DMS114 treated with DMSO at 0.1 percent for 48 hours (cell line): Measurements from ENCODE around the gene GPR183.

ENCODE experiments used
- DNase-seq: peaks from one replicate; lab custom pipeline; 2025; ENCODE audit not compliant: unreplicated experiment; lab: John Stamatoyannopoulos, UW

GPR183 gene, protein sequence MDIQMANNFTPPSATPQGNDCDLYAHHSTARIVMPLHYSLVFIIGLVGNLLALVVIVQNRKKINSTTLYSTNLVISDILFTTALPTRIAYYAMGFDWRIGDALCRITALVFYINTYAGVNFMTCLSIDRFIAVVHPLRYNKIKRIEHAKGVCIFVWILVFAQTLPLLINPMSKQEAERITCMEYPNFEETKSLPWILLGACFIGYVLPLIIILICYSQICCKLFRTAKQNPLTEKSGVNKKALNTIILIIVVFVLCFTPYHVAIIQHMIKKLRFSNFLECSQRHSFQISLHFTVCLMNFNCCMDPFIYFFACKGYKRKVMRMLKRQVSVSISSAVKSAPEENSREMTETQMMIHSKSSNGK

DNA sequence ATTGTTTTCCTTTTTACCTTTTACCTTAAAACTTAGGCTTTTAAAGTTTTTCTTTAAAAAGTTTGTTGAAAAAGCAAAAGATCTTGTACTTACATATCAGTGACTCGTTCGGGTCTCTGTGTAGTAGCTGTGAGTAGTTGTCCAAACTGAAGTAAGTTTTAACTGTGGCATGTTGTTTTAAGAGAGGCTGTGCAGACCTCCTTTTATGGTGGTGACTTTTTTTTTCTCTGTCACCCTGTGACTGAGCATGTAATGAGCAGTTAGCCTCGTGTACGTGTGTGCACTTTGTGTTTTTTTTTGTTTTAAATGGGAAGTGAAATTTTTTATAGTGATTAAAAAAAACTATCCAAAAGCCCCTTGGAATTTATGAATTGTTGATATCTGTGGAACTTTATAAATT, at the start of gene GPR183:
GPR183 (minus strand) TSS at position 153 of the 400 bp plus-strand sequence. CDS start 11,254 bp downstream, outside the sequence.
- DNase-seq = no peak

GRCh38 chr13:99356262-99357091, 49.3 kb upstream of the GPR183 start:
- DNase-seq = no peak

DNA sequence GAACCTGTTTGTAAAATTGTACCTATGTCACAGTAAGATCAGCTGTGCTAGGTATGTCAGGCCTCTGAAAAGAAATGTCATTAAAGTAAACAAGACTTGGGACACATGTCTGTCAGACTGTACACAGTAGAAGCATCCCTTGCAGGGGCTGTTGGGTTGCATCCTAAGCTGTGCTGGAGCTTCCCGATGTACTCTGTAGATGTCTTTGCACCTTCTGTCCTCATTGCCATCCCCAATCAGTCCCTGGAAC, 48.7 kb upstream of the GPR183 start:
- no peak for DNase-seq

- no peak for DNase-seq
Observed at GRCh38 chr13:99355267-99356011, 48.2 kb upstream of the GPR183 start.

GRCh38 chr13:99354371-99354951, 47.3 kb upstream of the GPR183 start:
- no peak for DNase-seq

- no peak for DNase-seq
Observed at GRCh38 chr13:99353836-99354235, 46.6 kb upstream of the GPR183 start.

- no peak for DNase-seq
Observed at GRCh38 chr13:99353246-99353600, 46.0 kb upstream of the GPR183 start.

- no peak for DNase-seq
Observed at GRCh38 chr13:99352351-99353245, 45.4 kb upstream of the GPR183 start.

DNA sequence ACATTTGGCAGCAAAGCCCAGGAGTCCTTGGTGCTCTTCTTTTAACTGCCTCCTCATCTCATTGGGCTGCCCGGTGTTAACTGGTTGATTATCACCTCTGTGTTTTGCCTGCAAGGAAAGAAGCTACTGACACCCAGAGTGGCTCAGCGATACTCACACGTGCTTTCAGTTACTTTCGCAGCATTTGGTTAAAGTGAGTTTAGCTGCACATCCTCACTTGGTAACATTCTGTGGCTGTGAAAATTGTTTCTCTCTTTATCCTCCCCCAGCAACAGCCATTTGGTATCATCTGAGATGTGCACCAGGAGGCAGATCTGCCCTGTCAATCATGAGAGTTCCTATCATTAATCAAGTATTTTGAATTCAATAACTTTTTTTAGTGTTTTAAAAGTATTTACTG, 44.6 kb upstream of the GPR183 start:
- no peak for DNase-seq

- DNase-seq = no peak
Observed at GRCh38 chr13:99350191-99350590, 43.0 kb upstream of the GPR183 start.

GRCh38 chr13:99347911-99348451, 40.8 kb upstream of the GPR183 start:
- no peak for DNase-seq

GRCh38 chr13:99347335-99347878, 40.2 kb upstream of the GPR183 start:
- no peak for DNase-seq

DNA sequence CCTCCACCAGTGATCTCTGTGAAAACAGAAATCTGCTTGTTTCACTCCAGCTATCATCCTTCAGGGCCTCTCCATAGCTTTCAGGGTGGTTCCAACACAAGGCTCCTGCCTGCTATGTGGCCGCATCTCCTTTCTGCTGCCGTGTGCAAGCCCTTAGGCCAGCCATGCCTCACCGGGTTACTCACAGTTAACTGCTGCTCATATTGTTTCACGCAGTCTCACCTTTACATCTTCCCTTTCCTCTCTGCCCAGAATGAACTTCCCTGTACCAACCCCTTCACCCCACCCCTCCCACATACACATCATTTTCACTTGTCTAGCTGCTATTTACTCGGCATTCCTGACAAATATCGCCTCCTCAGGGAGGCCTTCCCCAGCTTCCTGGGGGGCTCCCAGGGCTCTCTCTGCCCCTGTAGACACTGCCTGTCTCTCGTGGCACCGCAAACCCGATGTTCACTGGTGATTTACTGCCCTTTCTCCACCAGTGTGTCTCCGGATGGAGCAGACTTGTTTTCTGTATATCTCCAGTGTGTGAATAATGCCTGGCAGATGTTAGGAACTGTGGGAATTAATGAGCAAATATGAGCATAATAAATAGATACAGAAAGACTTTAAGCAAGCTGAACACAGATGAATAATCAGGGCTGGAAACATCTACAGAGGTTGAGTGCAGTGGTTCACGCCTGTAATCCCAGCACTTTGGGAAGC, 39.3 kb upstream of the GPR183 start:
- DNase-seq = no peak

DNA sequence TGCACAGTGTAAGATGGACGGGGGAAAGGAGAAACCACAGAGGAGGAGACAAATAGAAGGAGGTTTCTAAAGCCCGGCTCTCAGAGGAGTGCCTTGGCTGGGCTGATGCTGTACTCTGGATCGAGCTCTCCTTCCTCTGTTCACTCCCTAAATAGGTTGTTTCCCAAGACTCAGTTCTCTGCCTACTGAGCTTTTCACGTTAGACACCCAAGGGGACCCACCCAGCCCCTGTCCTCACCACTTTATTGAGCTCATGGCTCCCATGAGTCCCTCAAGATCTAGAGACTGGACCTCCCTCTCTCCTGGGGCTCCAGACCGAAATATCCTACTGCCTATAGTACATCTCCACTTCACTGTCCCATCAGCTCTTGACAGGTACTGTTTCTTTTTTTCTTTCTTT, 38.1 kb upstream of the GPR183 start:
- no peak for DNase-seq

- no peak for DNase-seq
Observed at GRCh38 chr13:99344610-99345208, 37.5 kb upstream of the GPR183 start.

DNA sequence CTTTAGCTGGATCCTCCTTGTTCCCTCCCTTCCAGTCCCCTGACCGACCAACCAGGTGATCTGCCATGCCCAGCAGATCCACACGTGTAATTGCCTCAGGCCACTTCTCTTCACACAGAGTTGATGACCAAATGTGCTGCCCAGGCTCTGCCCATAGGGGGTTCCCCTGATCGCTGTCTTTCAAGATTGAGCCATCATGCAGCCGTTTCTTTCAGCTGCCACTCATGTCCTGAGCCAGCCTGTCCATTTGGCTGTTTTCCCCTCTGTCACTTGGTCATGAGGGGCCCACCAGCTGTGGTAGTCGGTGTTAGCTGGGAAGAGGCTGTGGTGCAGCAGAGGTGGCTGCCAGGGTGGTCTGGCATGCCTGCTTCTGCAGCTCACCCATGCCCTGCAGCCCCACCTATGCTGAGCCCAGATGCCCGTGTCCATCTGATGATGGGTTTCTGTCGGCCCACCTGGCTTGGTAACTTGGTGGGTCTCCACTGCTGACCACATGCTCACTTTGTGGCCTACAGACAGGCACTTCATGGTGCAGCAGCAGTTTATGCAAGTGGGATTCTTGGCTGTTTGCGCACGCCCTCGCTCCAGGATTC, 35.6 kb upstream of the GPR183 start:
- DNase-seq = no peak

DNA sequence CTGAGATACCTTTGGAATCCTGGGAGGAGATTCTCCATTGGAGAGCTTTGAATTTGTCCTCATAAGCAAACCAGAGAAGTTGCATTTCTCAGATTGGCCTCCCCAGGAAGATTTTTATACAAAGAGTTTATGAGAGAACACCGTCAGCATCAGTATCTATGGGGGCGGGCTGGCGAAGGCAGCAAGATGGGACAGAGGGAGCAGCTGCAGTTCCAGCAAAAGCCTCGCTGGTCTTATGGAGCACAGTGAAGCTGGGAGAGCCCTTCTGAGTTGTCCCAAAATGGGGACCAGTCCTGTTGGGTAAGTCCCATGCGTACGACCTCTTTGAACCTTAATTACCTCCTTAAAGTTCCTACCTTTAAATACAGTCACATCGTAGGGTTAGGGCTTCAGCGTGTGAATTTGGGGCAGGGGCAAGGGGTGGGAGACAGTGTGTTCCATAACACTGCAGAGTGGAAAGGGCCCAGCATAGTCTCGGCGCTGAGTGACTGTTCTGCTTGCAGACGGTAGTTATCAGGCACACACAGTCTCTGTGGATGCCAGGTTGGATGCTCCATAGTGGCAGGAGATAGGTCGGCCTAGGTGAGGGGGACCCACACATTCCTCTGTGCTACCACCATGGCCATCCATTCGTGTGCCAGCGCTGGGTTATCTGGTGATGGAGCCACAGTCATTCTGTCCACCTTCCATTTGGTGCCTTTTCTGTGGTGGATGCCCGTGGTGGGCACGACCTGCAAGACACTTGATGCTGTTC, 34.9 kb upstream of the GPR183 start:
- no peak for DNase-seq

DNA sequence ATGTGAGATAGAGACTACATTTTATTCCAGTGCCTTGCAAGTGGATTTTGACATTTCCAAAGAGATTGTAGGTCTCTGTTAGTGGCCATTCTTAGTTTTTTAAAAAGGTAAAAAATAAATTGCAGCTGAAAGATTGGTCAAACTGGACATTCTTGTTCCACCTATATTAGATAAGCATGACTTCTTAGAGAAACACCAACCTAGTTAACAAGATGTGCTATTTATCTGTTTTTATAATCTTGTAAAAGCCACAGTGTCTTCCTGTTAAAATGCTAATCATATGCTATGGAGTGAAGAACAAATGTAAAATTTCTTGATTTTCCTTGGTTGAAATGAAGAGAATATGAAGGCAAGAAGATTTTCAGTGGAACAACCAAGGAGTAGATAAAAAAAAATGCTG, 33.4 kb upstream of the GPR183 start:
- no peak for DNase-seq
